ENCODE measurements around the gene GAST.

GAST gene

GRCh38 chr17:41750862-41751261, 38.7 kb downstream of the GAST start:
- no peak for DNase-seq

GRCh38 chr17:41751288-41751687, 39.2 kb downstream of the GAST start:
- DNase-seq = no peak

- DNase-seq = no peak
Observed at GRCh38 chr17:41754066-41754465, 41.9 kb downstream of the GAST start.

- no peak for DNase-seq
Observed at GRCh38 chr17:41758601-41759000, 46.5 kb downstream of the GAST start.

- DNase-seq = no peak
Observed at GRCh38 chr17:41760878-41761277, 48.7 kb downstream of the GAST start.

- no peak for DNase-seq
Observed at GRCh38 chr17:41762391-41762790, 50.3 kb downstream of the GAST start.

- no peak for DNase-seq
Observed at GRCh38 chr17:41762841-41763240, 50.7 kb downstream of the GAST start.

GRCh38 chr17:41763327-41763726, 51.2 kb downstream of the GAST start:
- no peak for DNase-seq
